GM06990 (cell line): Measurements from ENCODE around the gene TOLLIP.

ENCODE experiments used
- DNase-seq: peaks from one replicate; pipeline ENCODE4 v3.0.0-alpha.2; 2011; ENCODE audit not compliant: insufficient read length; ENCODE audit errors: extremely low read depth
- H3K27me3 ChIP-seq: replicated peaks from 2 replicates; pipeline ENCODE4 v1.6.0; 2011; ENCODE audit warnings: low read length; ENCODE audit not compliant: control insufficient read depth, insufficient read depth
- H3K36me3 ChIP-seq: 2 replicates; pipeline ENCODE4 v1.5.1; 2011; ENCODE audit warnings: low read length; ENCODE audit not compliant: control insufficient read depth, insufficient read depth
- H3K4me3 ChIP-seq: replicated peaks from 2 replicates; pipeline ENCODE4 v1.5.1; 2011; ENCODE audit warnings: low read depth, mild to moderate bottlenecking, control low read depth, low read length
- TF ChIP-seq, protein P1 (sequence below): IDR thresholded peaks from 2 replicates; pipeline ENCODE4 v1.5.1; 2011; ENCODE audit warnings: low read length, control low read depth, mild to moderate bottlenecking, inconsistent platforms; ENCODE audit not compliant: insufficient read depth, poor library complexity, severe bottlenecking

Gene TOLLIP

DNA sequence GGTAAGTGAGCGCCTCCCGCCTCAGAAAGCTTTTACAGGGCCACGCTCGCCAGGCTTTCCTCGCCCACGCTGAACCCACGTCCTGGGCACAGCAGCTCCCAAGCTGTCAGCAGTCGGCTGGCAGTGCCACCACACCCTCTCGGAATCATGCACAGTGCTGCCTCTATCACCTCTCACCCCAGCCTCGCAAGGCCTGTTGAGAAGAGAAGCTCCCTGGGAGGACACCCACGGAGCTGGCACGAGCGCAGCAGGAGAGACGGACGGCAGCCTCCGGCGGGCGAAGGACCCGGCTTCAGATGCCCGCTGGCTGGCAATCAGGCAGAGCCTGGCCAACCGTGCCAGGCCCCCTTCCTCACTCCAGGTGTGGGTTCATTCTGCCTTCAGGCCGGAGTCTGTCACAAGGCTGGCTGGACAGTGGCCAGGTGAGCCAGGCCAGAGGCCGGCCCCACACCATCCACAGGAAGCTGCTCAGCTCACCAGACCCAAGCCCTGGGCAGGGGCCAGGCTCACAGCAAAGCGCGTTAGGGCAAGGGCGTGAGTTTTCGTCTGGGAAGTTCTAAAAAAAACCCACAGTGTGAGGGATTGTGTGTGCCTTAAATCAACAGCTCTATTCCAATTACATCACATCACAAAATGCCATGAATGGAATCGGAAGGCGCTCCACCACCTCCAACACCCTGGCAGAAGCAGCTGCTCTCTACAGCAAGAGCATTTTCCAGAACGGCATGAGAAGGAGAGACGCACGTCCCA, 33.2 kb downstream of the TOLLIP start:
- Histone ChIP-seq H3K27me3 (no peaks in the 10 kb centered on the region), H3K4me3 (no peak overlapping the region), H3K36me3 (peaks cover 9% of the 10 kb centered on the region)
- DNase-seq = no peak
- TF ChIP-seq, protein P1, sequence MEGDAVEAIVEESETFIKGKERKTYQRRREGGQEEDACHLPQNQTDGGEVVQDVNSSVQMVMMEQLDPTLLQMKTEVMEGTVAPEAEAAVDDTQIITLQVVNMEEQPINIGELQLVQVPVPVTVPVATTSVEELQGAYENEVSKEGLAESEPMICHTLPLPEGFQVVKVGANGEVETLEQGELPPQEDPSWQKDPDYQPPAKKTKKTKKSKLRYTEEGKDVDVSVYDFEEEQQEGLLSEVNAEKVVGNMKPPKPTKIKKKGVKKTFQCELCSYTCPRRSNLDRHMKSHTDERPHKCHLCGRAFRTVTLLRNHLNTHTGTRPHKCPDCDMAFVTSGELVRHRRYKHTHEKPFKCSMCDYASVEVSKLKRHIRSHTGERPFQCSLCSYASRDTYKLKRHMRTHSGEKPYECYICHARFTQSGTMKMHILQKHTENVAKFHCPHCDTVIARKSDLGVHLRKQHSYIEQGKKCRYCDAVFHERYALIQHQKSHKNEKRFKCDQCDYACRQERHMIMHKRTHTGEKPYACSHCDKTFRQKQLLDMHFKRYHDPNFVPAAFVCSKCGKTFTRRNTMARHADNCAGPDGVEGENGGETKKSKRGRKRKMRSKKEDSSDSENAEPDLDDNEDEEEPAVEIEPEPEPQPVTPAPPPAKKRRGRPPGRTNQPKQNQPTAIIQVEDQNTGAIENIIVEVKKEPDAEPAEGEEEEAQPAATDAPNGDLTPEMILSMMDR = no peak

DNA sequence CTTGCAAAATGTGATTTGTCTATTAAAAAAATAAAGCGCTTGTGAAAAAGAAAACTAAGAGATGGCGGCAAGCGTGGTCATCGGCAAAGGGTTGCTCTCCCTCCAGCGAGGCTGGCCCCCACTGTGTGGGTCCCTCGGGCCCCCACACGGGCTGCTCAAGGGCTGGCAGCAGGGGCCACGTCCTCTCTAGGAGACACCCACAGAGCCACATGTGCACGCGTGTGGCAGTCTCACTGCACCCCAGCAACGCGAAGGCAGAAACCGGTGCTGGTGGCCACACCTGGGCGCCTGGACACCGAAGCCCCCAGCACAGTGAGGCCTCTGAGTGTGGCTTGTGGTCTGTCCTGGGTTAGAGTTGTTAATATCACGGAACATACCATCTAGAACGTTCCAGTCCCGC, 34.4 kb downstream of the TOLLIP start:
- Histone ChIP-seq H3K36me3 (peaks cover 7% of the 10 kb centered on the region), H3K4me3 (no peak overlapping the region), H3K27me3 (no peaks in the 10 kb centered on the region)
- TF ChIP-seq, protein P1 = no peak
- no peak for DNase-seq

DNA sequence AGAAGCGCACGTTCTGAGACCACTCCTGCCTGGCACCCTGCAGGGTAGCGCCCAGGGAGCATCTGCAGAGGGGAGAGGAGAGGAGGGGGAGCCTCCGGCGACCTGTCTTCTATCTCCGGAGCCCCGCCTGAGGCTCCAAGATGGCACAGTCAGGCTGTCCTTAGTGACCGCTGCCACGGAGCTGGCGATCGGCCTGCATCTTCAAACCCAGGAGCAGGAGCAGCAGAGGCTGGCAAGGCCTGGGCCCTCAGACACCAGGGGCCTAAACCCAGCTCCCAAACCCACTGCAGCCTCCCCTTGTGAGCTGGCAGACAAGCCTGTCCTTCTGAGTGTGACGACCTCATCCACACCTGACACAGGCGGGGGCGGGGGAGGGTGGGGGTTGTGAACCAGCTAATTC, 34.9 kb downstream of the TOLLIP start:
- TF ChIP-seq, protein P1 = no peak
- no peaks in the 10 kb centered on the region for H3K27me3 ChIP-seq
- DNase-seq = no peak
- H3K4me3 ChIP-seq = no peak overlapping the region
- H3K36me3 ChIP-seq = peaks cover 7% of the 10 kb centered on the region

DNA sequence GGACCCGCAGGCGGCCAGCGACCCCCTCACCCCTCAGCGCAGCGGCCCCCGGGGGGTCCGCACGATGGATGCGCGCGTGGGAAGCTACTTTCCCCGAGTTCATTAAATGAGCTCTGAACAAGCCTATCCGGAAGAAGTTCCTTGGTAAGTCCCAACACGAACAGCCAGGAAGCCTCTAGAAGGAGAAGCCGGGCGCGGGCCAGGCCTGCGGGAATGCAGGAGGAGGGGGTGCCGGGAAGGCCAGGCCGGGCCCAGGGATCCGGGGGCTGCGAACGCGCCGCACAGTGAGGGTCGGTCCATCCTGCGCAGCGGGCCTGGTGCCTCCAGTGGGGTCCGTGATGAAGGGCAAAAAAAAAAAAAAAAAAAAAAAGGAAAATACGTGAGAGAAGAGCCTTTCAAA, 36.9 kb downstream of the TOLLIP start:
- no peaks in the 10 kb centered on the region for H3K27me3 ChIP-seq
- TF ChIP-seq, protein P1 = no peak
- no peak for DNase-seq
- H3K4me3 ChIP-seq = no peak overlapping the region
- peaks cover 7% of the 10 kb centered on the region for H3K36me3 ChIP-seq

DNA sequence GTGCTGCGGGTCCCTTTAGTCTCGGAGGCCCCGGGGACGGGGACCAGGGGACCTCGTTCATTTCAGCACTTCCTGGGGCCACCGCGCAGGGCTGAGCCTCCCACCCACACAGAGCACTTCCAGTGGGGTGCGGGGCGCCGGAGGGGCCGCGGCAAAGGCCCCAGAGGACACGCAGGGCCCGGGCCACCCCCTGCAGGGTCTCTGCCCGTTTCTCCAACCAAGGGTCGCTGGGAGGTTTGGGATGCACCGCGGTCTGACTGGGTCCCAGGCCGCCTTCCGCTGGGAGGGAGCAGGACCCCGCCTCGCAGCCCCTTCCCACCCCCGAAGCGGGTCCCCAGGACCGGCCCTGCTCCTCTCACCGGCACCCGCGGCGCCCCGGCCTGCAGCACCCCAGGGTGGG, 37.5 kb downstream of the TOLLIP start:
- peaks cover 7% of the 10 kb centered on the region for H3K36me3 ChIP-seq
- no peaks in the 10 kb centered on the region for H3K27me3 ChIP-seq
- TF ChIP-seq, protein P1 = no peak
- no peak for DNase-seq
- H3K4me3 ChIP-seq = no peak overlapping the region
